NB4 (cell line): ENCODE measurements around the gene SCAF8.

Experiments
- POLR2A ChIP-seq: IDR thresholded peaks from 2 replicates; pipeline ENCODE4 v1.6.1; 2011; ENCODE audit warnings: mild to moderate bottlenecking; ENCODE audit not compliant: insufficient read length; ENCODE audit errors: extremely low read depth
- TF ChIP-seq, protein P1 (sequence below): IDR thresholded peaks from one replicate; pipeline ENCODE4 v1.5.1; 2012; ENCODE audit warnings: low read depth, low read length

DNA sequence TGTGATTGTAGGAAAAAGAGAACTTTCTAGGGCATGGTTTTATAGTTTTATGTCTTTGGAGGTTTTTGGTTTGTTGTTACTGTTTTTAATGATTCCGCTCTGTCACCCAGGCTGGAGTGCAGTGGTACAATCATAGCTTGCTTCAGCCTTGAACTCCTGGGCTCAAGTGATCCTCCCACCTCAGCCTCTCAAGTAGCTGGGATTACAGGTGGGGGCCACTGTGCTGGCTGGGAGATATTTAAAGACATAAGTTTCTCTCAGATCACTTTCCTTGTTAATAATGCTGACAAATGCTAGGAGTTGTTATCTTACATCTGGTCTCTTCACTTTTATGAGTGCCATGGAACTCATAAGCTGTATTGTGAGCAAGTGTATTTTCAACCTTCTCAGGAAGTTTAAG lies 116.3 kb downstream of the SCAF8 start:
- TF ChIP-seq, protein P1, sequence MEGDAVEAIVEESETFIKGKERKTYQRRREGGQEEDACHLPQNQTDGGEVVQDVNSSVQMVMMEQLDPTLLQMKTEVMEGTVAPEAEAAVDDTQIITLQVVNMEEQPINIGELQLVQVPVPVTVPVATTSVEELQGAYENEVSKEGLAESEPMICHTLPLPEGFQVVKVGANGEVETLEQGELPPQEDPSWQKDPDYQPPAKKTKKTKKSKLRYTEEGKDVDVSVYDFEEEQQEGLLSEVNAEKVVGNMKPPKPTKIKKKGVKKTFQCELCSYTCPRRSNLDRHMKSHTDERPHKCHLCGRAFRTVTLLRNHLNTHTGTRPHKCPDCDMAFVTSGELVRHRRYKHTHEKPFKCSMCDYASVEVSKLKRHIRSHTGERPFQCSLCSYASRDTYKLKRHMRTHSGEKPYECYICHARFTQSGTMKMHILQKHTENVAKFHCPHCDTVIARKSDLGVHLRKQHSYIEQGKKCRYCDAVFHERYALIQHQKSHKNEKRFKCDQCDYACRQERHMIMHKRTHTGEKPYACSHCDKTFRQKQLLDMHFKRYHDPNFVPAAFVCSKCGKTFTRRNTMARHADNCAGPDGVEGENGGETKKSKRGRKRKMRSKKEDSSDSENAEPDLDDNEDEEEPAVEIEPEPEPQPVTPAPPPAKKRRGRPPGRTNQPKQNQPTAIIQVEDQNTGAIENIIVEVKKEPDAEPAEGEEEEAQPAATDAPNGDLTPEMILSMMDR, result no peak
- no peak for TF ChIP-seq POLR2A
